GM12801 (cell line): Measurements from ENCODE around the gene GP1BA.

Experiments used
- TF ChIP-seq, protein P1 (sequence below): IDR thresholded peaks from one replicate; pipeline ENCODE4 v1.5.1; 2011; ENCODE audit warnings: control low read depth; ENCODE audit not compliant: insufficient read length; ENCODE audit errors: extremely low read depth

The GP1BA gene

DNA sequence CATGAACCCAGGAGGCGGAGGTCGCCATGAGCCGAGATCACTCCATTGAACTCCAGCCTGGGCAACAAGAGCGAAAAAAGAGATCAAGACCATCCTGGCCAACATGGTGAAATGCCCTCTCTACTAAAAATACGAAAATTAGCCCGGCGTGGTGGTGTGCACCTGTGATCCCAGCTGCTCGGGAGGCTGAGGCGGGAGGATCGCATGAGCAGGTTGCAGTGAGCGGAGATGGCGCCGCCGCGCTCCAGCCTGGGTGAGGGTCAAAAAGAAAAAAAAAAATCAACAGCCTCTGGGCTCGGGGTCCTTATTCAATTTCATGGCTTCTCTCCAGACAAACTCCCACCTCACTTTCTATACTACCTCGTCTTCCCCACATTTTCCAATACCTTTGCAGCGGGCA, 3.2 kb upstream of the GP1BA start:
- TF ChIP-seq, protein P1, sequence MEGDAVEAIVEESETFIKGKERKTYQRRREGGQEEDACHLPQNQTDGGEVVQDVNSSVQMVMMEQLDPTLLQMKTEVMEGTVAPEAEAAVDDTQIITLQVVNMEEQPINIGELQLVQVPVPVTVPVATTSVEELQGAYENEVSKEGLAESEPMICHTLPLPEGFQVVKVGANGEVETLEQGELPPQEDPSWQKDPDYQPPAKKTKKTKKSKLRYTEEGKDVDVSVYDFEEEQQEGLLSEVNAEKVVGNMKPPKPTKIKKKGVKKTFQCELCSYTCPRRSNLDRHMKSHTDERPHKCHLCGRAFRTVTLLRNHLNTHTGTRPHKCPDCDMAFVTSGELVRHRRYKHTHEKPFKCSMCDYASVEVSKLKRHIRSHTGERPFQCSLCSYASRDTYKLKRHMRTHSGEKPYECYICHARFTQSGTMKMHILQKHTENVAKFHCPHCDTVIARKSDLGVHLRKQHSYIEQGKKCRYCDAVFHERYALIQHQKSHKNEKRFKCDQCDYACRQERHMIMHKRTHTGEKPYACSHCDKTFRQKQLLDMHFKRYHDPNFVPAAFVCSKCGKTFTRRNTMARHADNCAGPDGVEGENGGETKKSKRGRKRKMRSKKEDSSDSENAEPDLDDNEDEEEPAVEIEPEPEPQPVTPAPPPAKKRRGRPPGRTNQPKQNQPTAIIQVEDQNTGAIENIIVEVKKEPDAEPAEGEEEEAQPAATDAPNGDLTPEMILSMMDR = no peak

DNA sequence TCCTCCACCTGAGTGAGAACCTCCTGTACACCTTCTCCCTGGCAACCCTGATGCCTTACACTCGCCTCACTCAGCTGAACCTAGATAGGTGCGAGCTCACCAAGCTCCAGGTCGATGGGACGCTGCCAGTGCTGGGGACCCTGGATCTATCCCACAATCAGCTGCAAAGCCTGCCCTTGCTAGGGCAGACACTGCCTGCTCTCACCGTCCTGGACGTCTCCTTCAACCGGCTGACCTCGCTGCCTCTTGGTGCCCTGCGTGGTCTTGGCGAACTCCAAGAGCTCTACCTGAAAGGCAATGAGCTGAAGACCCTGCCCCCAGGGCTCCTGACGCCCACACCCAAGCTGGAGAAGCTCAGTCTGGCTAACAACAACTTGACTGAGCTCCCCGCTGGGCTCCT, 679 bp downstream of the GP1BA start:
- TF ChIP-seq, protein P1 = no peak

DNA sequence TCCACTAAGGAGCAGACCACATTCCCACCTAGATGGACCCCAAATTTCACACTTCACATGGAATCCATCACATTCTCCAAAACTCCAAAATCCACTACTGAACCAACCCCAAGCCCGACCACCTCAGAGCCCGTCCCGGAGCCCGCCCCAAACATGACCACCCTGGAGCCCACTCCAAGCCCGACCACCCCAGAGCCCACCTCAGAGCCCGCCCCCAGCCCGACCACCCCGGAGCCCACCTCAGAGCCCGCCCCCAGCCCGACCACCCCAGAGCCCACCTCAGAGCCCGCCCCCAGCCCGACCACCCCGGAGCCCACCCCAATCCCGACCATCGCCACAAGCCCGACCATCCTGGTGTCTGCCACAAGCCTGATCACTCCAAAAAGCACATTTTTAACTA, 1.6 kb downstream of the GP1BA start:
- TF ChIP-seq, protein P1 = no peak

DNA sequence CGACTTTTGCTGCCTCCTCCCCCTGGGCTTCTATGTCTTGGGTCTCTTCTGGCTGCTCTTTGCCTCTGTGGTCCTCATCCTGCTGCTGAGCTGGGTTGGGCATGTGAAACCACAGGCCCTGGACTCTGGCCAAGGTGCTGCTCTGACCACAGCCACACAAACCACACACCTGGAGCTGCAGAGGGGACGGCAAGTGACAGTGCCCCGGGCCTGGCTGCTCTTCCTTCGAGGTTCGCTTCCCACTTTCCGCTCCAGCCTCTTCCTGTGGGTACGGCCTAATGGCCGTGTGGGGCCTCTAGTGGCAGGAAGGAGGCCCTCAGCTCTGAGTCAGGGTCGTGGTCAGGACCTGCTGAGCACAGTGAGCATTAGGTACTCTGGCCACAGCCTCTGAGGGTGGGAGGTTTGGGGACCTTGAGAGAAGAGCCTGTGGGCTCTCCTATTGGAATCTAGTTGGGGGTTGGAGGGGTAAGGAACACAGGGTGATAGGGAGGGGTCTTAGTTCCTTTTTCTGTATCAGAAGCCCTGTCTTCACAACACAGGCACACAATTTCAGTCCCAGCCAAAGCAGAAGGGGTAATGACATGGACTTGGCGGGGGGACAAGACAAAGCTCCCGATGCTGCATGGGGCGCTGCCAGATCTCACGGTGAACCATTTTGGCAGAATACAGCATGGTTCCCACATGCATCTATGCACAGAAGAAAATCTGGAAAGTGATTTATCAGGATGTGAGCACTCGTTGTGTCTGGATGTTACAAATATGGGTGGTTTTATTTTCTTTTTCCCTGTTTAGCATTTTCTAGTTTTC, 2.3 kb downstream of the GP1BA start:
- TF ChIP-seq, protein P1 = no peak

- TF ChIP-seq, protein P1 = no peak
Measured at GRCh38 chr17:4935650-4936049, 3.6 kb downstream of the GP1BA start.

GRCh38 chr17:4936436-4936835, 4.4 kb downstream of the GP1BA start:
- TF ChIP-seq, protein P1 = no peak

GRCh38 chr17:4937553-4937952, 5.5 kb downstream of the GP1BA start:
- TF ChIP-seq, protein P1 = no peak
